Mucosa of rectum (tissue), 2 donors: ENCODE measurements around the gene SIK1.
"Not testable (repeated sequence)": the region's sequence is repeated elsewhere in the genome, so short reads cannot be mapped to it uniquely, and the experiment has no call there.

Experiments used
- H3K27ac ChIP-seq, 2 donors: one replicate each; pipeline ENCODE4 v1.7.0; 2013; ENCODE audit warnings: inconsistent platforms in 2 of 2, low read depth in 2 of 2, low read length in 2 of 2
- H3K27me3 ChIP-seq, 2 donors: one replicate each; pipeline ENCODE4 v1.7.0; 2013; ENCODE audit warnings: low read length in 2 of 2; ENCODE audit not compliant: control insufficient read depth in 2 of 2, insufficient read depth in 2 of 2
- H3K36me3 ChIP-seq, 2 donors: one replicate each; pipeline ENCODE4 v1.7.0; 2013; ENCODE audit warnings: low read length in 2 of 2; ENCODE audit not compliant: control insufficient read depth in 2 of 2, insufficient read depth in 2 of 2
- H3K4me1 ChIP-seq, 2 donors: one replicate each; pipeline ENCODE4 v1.7.0; 2013; ENCODE audit warnings: low read length in 2 of 2, mild to moderate bottlenecking in 1 of 2; ENCODE audit not compliant: control insufficient read depth in 2 of 2, insufficient read depth in 2 of 2
- H3K4me3 ChIP-seq, 2 donors: one replicate each; pipeline ENCODE4 v1.7.0; 2013; ENCODE audit warnings: low read length in 2 of 2
- H3K9ac ChIP-seq, 2 donors: one replicate each; pipeline ENCODE4 v1.7.0; 2013; ENCODE audit warnings: low read length in 2 of 2, low read depth in 1 of 2, mild to moderate bottlenecking in 1 of 2
- H3K9me3 ChIP-seq, 2 donors: one replicate each; pipeline ENCODE4 v1.7.0; 2013; ENCODE audit warnings: low read length in 2 of 2; ENCODE audit not compliant: control insufficient read depth in 2 of 2
- donor health status: healthy.
- donor health status: Normal muscosa, but diverticular disease.

The SIK1 gene

DNA sequence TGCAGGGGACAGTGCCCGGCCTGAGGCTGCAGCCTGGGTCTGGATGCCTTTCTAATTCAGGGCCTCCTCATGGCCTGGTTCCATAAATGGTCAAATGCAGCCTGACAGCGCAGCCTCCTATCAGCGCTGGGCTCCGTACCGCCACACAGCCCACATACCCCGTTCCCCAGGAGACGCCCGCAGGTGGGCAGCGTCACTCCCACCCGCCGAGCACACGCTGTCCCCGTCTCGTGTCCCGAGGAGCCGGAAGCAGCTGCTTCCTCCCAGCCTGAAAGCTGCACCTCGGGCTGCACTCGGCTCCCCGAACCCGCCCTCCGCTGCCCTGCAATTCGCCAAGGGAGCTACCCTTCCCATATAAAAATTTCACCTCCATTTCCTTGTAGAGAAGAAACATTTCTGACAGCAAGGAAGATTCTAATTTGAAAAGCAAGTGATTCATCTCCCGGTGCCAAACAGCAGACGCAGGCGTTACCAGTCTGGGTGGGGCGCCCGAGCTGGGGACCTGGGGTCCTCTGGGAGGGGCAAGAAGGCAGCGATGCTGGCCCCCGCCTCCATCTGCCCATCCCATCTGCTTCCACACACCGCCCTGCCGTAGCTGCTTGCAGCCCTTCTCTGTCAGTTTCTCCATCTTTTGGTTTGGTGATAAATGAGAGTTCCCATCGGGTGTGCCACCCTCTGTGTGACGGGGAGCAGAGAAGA, 29.8 kb upstream of the SIK1 start:
- H3K36me3 ChIP-seq, H3K9ac ChIP-seq, H3K4me1 ChIP-seq, H3K27me3 ChIP-seq, H3K9me3 ChIP-seq, H3K4me3 ChIP-seq, H3K27ac ChIP-seq: not testable (repeated sequence)

DNA sequence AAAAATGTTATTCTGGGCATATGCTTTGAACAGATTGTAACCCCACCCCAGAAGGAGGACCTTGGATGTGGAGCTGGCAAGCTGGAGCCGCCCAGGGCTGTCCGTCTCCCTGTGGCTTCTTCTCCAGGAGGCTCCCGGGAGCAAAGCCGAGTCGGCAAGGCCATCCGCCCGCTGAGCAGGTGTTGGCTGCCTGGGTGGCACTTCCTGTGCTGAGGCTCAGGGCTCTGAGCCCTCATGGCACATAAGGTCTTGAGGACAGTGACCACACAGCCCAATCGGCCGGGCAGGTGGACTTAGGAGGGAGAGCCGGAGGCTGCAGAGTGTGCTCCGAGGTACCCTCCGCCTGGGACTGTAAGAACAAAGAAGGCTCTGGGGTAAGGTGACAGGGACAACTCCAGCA, 28.8 kb upstream of the SIK1 start:
- not testable (repeated sequence) for H3K9me3 ChIP-seq, H3K4me1 ChIP-seq, H3K36me3 ChIP-seq, H3K27ac ChIP-seq, H3K27me3 ChIP-seq, H3K9ac ChIP-seq, H3K4me3 ChIP-seq

DNA sequence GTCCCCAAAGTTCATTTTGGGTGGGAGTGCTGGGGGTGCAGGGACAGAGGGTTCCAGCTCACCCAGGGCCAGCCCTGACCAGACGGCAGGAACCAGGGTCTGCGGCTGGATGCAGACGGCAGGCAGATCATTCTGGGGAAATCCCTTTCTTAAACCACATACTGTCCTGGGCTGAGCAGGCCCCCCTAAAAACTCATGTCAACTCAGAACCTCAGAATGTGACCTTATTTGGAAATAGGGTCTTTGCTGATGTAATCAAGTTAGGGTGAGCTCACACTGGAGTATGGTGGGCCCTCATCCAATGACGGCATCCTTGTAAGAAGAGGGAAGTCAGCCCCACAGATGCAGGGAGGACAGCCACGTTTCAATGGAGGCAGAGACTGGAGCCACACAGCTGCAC, 27.2 kb upstream of the SIK1 start:
- not testable (repeated sequence) for H3K27me3 ChIP-seq, H3K4me3 ChIP-seq, H3K9me3 ChIP-seq, H3K27ac ChIP-seq, H3K36me3 ChIP-seq, H3K4me1 ChIP-seq, H3K9ac ChIP-seq

DNA sequence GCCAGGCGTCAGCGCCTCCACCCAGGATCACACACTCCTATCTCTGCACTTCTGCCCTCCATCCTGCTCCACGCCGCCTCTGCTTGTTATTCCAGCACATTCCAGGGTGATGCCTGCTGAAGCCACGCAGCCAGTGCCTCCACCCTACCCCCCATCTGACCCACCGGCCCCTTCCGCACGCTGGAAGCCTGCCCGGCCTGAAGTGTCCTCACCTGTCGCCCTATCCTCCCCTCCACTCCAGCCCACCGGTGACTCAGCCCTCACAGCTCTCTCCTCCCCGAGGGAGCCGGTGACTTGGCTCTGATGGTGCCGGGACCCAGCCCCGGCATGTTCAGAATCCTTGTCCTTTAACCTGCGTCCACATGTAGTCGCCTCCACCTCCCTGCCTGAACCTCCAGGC, 24.9 kb upstream of the SIK1 start:
- H3K9me3 ChIP-seq, H3K4me1 ChIP-seq, H3K4me3 ChIP-seq, H3K27me3 ChIP-seq, H3K36me3 ChIP-seq, H3K9ac ChIP-seq, H3K27ac ChIP-seq: not testable (repeated sequence)

DNA sequence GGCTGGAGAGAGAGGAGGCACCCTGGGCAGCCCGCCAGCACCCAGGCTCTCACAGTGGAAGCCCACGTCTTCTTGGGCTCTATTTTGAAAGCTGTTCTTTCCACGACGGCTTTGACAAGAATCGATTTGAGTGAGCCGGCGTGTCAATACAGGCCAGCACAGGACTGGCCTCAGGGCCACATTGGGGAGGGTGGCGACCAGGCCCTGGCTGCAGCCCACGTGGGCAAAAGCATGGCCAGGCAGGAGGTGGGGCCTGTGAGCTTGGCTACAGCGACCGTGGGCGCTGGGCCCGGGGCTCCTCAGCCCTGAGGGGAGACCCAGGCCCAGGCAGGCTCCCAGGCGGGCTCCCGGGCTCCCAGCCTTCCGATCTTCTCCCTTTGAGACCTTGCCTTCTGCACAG, 23.4 kb upstream of the SIK1 start:
- not testable (repeated sequence) for H3K9ac ChIP-seq, H3K36me3 ChIP-seq, H3K27ac ChIP-seq

DNA sequence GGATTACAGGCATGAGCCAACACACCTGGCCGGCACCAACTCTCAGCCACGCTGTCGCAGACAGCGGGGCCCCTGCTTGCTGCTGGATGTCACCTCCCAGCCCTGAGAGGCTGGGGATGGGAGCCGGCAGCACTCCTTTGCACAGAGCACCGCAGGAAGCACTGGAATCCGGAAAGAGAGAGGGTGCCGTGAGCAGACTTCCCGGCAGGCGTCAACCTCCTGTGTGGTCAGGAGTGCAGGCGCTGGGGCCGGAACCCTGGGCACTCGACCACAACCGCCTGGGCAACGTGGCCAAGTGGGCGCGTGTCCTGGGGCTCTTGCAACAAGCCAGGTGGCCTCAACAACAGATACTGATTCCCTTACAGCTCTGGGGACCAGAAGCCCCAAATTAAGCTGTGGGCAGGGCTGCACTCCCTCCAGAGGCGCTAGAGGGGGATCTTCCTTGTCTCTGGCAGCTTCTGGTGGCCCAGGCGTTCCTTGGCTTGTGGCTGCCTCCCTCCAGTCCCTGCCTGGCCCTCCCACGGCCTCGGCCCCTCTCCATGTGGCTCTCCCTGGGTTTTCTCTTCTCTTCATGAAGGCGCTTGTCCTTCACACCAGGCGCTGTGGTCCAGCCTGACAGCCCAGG, 20.5 kb upstream of the SIK1 start:
- not testable (repeated sequence) for H3K4me3 ChIP-seq

More for the DNA sequence above, 23.4 kb upstream of the SIK1 start:
- H3K4me1 ChIP-seq, H3K4me3 ChIP-seq, H3K9me3 ChIP-seq, H3K27me3 ChIP-seq: not testable (repeated sequence)

DNA sequence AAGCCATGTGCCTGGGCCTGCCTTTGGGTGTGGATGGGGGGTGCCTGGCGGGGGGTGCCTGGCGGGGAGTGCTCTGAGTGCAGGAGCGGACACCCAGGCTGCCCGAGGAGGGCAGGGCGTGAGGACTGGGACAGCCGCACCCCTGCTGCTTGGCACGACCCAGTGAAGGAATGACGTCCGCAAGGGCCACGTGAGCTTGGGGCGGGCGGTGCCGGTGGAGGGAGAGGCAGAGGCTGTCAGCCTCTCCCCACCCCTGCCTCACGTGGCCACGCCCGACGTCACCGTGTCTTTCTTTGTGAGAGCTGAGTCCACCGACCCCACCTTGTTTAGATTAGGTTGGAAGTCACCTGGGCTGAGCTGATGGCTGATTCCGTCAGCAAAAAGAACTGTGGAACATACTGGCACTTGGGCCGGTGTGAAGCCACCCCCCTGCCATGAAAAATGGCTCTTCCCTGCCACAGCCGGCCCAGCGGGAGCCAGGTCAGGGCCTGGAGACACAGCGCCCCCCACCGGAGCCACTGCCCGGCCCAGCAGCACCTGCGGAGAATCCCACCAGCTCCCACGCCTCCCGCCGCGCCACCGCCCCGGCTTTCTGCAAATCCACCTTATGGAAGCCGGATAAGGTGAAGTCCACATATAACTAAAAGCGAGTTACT, 19.5 kb upstream of the SIK1 start:
- H3K4me1 ChIP-seq, H3K9me3 ChIP-seq, H3K9ac ChIP-seq, H3K4me3 ChIP-seq, H3K36me3 ChIP-seq, H3K27ac ChIP-seq, H3K27me3 ChIP-seq: not testable (repeated sequence)

More for the DNA sequence above, 20.5 kb upstream of the SIK1 start:
- not testable (repeated sequence) for H3K4me1 ChIP-seq, H3K36me3 ChIP-seq, H3K27ac ChIP-seq, H3K9me3 ChIP-seq, H3K27me3 ChIP-seq, H3K9ac ChIP-seq

DNA sequence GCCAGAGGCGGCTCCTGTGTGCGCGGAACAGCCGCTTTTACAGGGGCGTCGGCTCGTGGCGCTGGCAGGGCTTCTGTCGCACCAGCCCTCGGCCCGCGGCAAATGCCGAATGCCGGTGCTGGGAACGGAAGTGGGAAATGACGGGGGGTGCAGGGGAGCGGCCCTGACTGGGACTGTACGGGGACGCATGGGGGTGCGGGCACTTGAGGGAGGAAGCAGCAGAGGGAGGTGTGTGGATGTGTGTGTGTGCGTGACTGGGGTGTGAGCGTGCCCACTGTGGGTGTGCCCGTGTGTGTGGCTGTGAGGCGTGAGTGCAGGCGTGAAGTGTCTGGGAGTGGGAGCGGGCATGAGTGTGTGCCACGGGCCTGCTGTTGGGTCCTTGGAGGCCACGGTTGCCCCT, 17.6 kb upstream of the SIK1 start:
- not testable (repeated sequence) for H3K27me3 ChIP-seq, H3K36me3 ChIP-seq, H3K9ac ChIP-seq, H3K4me1 ChIP-seq, H3K27ac ChIP-seq, H3K4me3 ChIP-seq, H3K9me3 ChIP-seq

DNA sequence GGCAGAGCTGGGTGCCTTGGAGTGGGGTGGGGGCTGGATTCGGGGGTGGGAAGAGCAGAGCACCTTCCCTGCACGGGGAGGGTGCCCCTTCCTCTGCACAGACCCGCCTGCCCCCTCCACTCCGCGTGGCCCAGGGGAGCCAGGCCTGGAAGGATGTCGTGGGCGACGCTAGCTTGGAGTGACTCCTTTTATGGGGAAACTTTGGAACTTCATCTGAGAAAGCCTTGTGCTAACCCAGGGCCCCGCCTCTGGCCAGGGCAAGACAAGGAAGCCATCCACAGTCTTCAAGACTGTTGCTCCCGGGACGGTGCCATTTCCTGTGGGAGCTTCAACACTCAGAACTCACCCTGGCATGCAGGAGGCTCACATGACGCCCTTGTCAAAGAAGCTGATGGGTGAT, 15.6 kb upstream of the SIK1 start:
- H3K9ac ChIP-seq, H3K4me3 ChIP-seq, H3K36me3 ChIP-seq, H3K9me3 ChIP-seq, H3K27ac ChIP-seq, H3K4me1 ChIP-seq, H3K27me3 ChIP-seq: not testable (repeated sequence)

DNA sequence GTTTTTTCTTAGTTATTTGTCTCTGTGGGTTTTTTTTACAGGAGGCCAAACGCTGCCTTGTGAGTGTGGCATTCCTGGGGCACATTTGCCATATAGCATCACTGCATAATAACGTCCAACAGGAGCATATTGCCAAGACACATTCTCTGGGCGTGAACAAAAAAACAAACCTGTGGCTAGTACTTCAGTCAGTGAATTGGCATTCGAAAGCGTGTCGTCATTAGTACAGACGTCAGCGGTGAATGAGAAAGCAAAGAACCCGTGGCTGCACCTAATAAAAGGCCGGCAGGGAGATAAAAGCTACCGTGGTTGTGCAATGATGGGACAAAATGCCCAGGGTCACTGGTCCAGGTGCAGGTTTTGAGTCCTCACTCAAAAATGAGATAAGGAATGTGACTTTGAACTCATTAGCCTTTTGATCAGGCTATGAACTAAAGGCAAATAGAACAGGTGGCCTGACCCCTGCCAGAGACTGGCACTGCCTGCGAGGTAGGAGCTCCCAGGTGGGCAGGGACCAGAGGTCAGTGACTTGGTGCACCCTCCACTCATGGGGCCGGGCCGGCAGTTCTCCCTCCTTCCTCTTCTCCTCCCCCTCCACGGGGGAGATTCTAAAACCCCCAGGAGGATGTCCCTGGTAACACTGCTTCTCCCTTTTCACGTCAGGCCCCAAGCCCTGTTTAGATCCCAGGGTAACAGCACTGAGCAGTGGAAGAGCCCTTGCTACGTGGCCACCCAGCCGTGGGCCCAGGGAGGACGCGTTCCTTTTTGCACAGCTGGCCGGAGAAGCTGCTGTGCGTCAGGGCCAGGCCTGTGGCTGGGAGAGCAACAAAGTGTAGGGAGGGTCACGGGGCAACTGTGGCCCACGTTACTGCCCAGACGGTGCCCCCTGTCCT, 14.2 kb upstream of the SIK1 start:
- not testable (repeated sequence) for H3K27me3 ChIP-seq, H3K9me3 ChIP-seq, H3K27ac ChIP-seq, H3K4me1 ChIP-seq, H3K4me3 ChIP-seq, H3K9ac ChIP-seq, H3K36me3 ChIP-seq
